ENCODE results near the gene CC2D1A.
"Not testable (repeated sequence)": the region's sequence is repeated elsewhere in the genome, so short reads cannot be mapped to it uniquely, and the experiment has no call there.

Gene CC2D1A

GRCh38 chr19:13918726-13919411, 12.9 kb downstream of the CC2D1A start:
- no peak overlapping the region for H3K4me3 ChIP-seq (replicated peaks; ENCODE audit: low read depth, low read length)
- DNase-seq (ENCODE audit: low read depth): no peak
- no peak for TF ChIP-seq CTCF (IDR thresholded peaks at IDR 0.05; ENCODE audit: low read length, missing control alignments)

- TF ChIP-seq CTCF (IDR thresholded peaks at IDR 0.05; ENCODE audit: low read length, missing control alignments): no peak
- H3K4me3 ChIP-seq (replicated peaks; ENCODE audit: low read depth, low read length): no peak overlapping the region
- no peak for DNase-seq (ENCODE audit: low read depth)
Measured at GRCh38 chr19:13920524-13920923, 14.5 kb downstream of the CC2D1A start.

- no peak overlapping the region for H3K4me3 ChIP-seq (replicated peaks; ENCODE audit: low read depth, low read length)
- peak; percentile 52 for DNase-seq (ENCODE audit: low read depth)
- no peak for TF ChIP-seq CTCF (IDR thresholded peaks at IDR 0.05; ENCODE audit: low read length, missing control alignments)
Measured at GRCh38 chr19:13920940-13921747, 15.1 kb downstream of the CC2D1A start.

GRCh38 chr19:13922118-13922517, 16.1 kb downstream of the CC2D1A start:
- not testable (repeated sequence) for H3K4me3 ChIP-seq (replicated peaks; ENCODE audit: low read depth, low read length); DNase-seq (ENCODE audit: low read depth)

- no peak for DNase-seq (ENCODE audit: low read depth)
- no peak for TF ChIP-seq CTCF (IDR thresholded peaks at IDR 0.05; ENCODE audit: low read length, missing control alignments)
- H3K4me3 ChIP-seq (replicated peaks; ENCODE audit: low read depth, low read length): no peak overlapping the region
Measured at GRCh38 chr19:13923194-13923987, 17.4 kb downstream of the CC2D1A start.

GRCh38 chr19:13926010-13926409, 20.0 kb downstream of the CC2D1A start:
- H3K4me3 ChIP-seq (replicated peaks; ENCODE audit: low read depth, low read length): no peak overlapping the region
- TF ChIP-seq CTCF (IDR thresholded peaks at IDR 0.05; ENCODE audit: low read length, missing control alignments): no peak
- DNase-seq (ENCODE audit: low read depth): no peak

GRCh38 chr19:13926715-13927114, 20.7 kb downstream of the CC2D1A start:
- H3K4me3 ChIP-seq (replicated peaks; ENCODE audit: low read depth, low read length): no peak overlapping the region
- no peak for TF ChIP-seq CTCF (IDR thresholded peaks at IDR 0.05; ENCODE audit: low read length, missing control alignments)
- no peak for DNase-seq (ENCODE audit: low read depth)

Data from fibroblast of pulmonary artery (primary cell).